WI38 (cell line): ENCODE data around the gene ARHGEF4.

Experiments
- H3K4me3 ChIP-seq: 2 replicates; pipeline ENCODE4 v1.5.1; 2011; ENCODE audit warnings: low read depth, mild to moderate bottlenecking, control low read depth, low read length
- CTCF ChIP-seq: IDR thresholded peaks from 2 replicates; pipeline ENCODE4 v1.5.1; 2012; ENCODE audit warnings: low read depth, mild to moderate bottlenecking, control low read depth, low read length

The ARHGEF4 gene

GRCh38 chr2:131050896-131051295 is 214.2 kb downstream of the ARHGEF4 start:
- H3K4me3 ChIP-seq = no peak overlapping the region
- no peak for TF ChIP-seq CTCF

- no peak for TF ChIP-seq CTCF
- H3K4me3 ChIP-seq = no peak overlapping the region
Measured at GRCh38 chr2:131052741-131053263, 216.1 kb downstream of the ARHGEF4 start.

GRCh38 chr2:131054488-131054887 is 217.8 kb downstream of the ARHGEF4 start:
- no peak for TF ChIP-seq CTCF
- H3K4me3 ChIP-seq = no peak overlapping the region

GRCh38 chr2:131055169-131056065 is 218.7 kb downstream of the ARHGEF4 start:
- H3K4me3 ChIP-seq = no peak overlapping the region
- TF ChIP-seq CTCF = no peak

- TF ChIP-seq CTCF = no peak
- no peak overlapping the region for H3K4me3 ChIP-seq
Measured at GRCh38 chr2:131056204-131056931, 219.7 kb downstream of the ARHGEF4 start.

GRCh38 chr2:131056932-131057287 is 220.2 kb downstream of the ARHGEF4 start:
- H3K4me3 ChIP-seq = no peak overlapping the region
- no peak for TF ChIP-seq CTCF

- no peak overlapping the region for H3K4me3 ChIP-seq
- TF ChIP-seq CTCF = no peak
Measured at GRCh38 chr2:131058214-131058843, 221.6 kb downstream of the ARHGEF4 start.
